H9 (cell line): ENCODE results near the gene TMCC3. TPM values are rescaled to one million over a fixed set of nuclear protein-coding genes. Genes with fewer than 3 reads are reported as not detected.

Source experiments
- DNase-seq: peaks from one replicate; pipeline ENCODE4 v3.0.0-alpha.2; 2017
- H2AFZ ChIP-seq: one replicate; pipeline ENCODE4 v1.6.1; 2013; ENCODE audit warnings: mild to moderate bottlenecking, low read length, control low read depth, moderate library complexity
- H2AK5ac ChIP-seq: 2 replicates; pipeline ENCODE4 v1.6.1; 2013; ENCODE audit warnings: low read length, control low read depth, mixed read lengths; ENCODE audit not compliant: insufficient read length
- H2BK120ac ChIP-seq: one replicate; pipeline ENCODE4 v1.6.1; 2013; ENCODE audit warnings: low read depth, mild to moderate bottlenecking, low read length, control low read depth, inconsistent platforms; ENCODE audit not compliant: poor library complexity, severe bottlenecking
- H2BK12ac ChIP-seq: 2 replicates; pipeline ENCODE4 v1.6.1; 2013; ENCODE audit warnings: low read length, control low read depth, mixed read lengths, low read depth; ENCODE audit not compliant: insufficient read length
- H2BK15ac ChIP-seq: 2 replicates; pipeline ENCODE4 v1.6.1; 2013; ENCODE audit warnings: low read depth, low read length, control low read depth
- H2BK20ac ChIP-seq: one replicate; pipeline ENCODE4 v1.6.1; 2013; ENCODE audit warnings: low read depth, mild to moderate bottlenecking, low read length, control low read depth, inconsistent platforms; ENCODE audit not compliant: poor library complexity, severe bottlenecking
- H2BK5ac ChIP-seq: 2 replicates; pipeline ENCODE4 v1.6.1; 2013; ENCODE audit warnings: low read length, control low read depth, mixed read lengths; ENCODE audit not compliant: insufficient read length
- H3K14ac ChIP-seq: 2 replicates; pipeline ENCODE4 v1.6.1; 2013; ENCODE audit warnings: low read length, control low read depth; ENCODE audit not compliant: insufficient read depth
- H3K18ac ChIP-seq: 2 replicates; pipeline ENCODE4 v1.6.1; 2013; ENCODE audit warnings: low read depth, mild to moderate bottlenecking, mixed read lengths, low read length, control low read depth; ENCODE audit not compliant: insufficient read length
- H3K23ac ChIP-seq: 2 replicates; pipeline ENCODE4 v1.6.1; 2013; ENCODE audit warnings: low read length, control low read depth, mixed read lengths, low read depth; ENCODE audit not compliant: insufficient read length
- H3K23me2 ChIP-seq: 2 replicates; pipeline ENCODE4 v1.6.1; 2013; ENCODE audit warnings: low read depth, mild to moderate bottlenecking, mixed read lengths, low read length, control low read depth; ENCODE audit not compliant: insufficient read length, poor library complexity, severe bottlenecking
- H3K27ac ChIP-seq: 2 replicates; pipeline ENCODE4 v1.5.1; 2013; ENCODE audit warnings: low read length, control low read depth, mixed read lengths, low read depth; ENCODE audit not compliant: insufficient read length
- H3K27me3 ChIP-seq: 2 replicates; pipeline ENCODE4 v1.6.1; 2013; ENCODE audit warnings: low read length, control low read depth, inconsistent platforms; ENCODE audit not compliant: insufficient read depth
- H3K4ac ChIP-seq: 2 replicates; pipeline ENCODE4 v1.6.1; 2013; ENCODE audit warnings: low read depth, mild to moderate bottlenecking, control low read depth, inconsistent platforms, low read length, moderate library complexity
- H3K4me1 ChIP-seq: 2 replicates; pipeline ENCODE4 v1.6.1; 2013; ENCODE audit warnings: low read length, control low read depth, inconsistent platforms; ENCODE audit not compliant: insufficient read depth
- H3K4me2 ChIP-seq: 2 replicates; pipeline ENCODE4 v1.6.1; 2013; ENCODE audit warnings: low read length, control low read depth, mixed read lengths; ENCODE audit not compliant: insufficient read length, insufficient read depth
- H3K56ac ChIP-seq: 2 replicates; pipeline ENCODE4 v1.6.1; 2013; ENCODE audit warnings: low read depth, mild to moderate bottlenecking, mixed read lengths, low read length, control low read depth; ENCODE audit not compliant: insufficient read length
- H3K79me1 ChIP-seq: 2 replicates; pipeline ENCODE4 v1.6.1; 2013; ENCODE audit warnings: low read depth, mild to moderate bottlenecking, moderate library complexity, low read length, control low read depth, inconsistent platforms; ENCODE audit not compliant: insufficient read depth, poor library complexity, severe bottlenecking
- H3K79me2 ChIP-seq: 2 replicates; pipeline ENCODE4 v1.6.1; 2013; ENCODE audit warnings: low read length, control low read depth, inconsistent platforms; ENCODE audit not compliant: insufficient read depth
- H3K9ac ChIP-seq: 2 replicates; pipeline ENCODE4 v1.6.1; 2013; ENCODE audit warnings: low read length, control low read depth, mixed read lengths; ENCODE audit not compliant: insufficient read length; ENCODE audit errors: extremely low read depth
- H3K9me3 ChIP-seq: one replicate; pipeline ENCODE4 v1.6.1; 2013; ENCODE audit warnings: low read depth, low read length, inconsistent platforms; ENCODE audit not compliant: control insufficient read depth
- H3T11ph ChIP-seq: one replicate; pipeline ENCODE4 v1.6.1; 2013; ENCODE audit warnings: mild to moderate bottlenecking, low read length, control low read depth, inconsistent platforms
- H4K20me1 ChIP-seq: one replicate; pipeline ENCODE4 v1.6.1; 2013; ENCODE audit not compliant: control insufficient read depth, insufficient read length, insufficient read depth
- H4K5ac ChIP-seq: 2 replicates; pipeline ENCODE4 v1.6.1; 2013; ENCODE audit warnings: low read depth, mild to moderate bottlenecking, mixed read lengths, low read length, control low read depth; ENCODE audit not compliant: insufficient read length
- H4K8ac ChIP-seq: replicated peaks from 2 replicates; pipeline ENCODE4 v1.6.1; 2013; ENCODE audit warnings: low read length, control low read depth, mixed read lengths, low read depth; ENCODE audit not compliant: insufficient read length
- H4K91ac ChIP-seq: 2 replicates; pipeline ENCODE4 v1.6.1; 2013; ENCODE audit warnings: low read depth, mild to moderate bottlenecking, moderate library complexity, mixed read lengths, low read length, control low read depth; ENCODE audit not compliant: insufficient read length
- H3K27ac Mint-ChIP-seq, 3 experiments: 2 replicates in 2 of 3; 3 replicates in 1 of 3; pipeline ENCODE4 v1.8.0; 2020 to 2021; ENCODE audit warnings: mixed read lengths in 3 of 3, mild to moderate bottlenecking in 1 of 3, moderate library complexity in 1 of 3
- H3K27me3 Mint-ChIP-seq: 2 replicates; pipeline ENCODE4 v1.8.0; 2021; ENCODE audit warnings: low read depth, mild to moderate bottlenecking, moderate library complexity, mixed read lengths
- H3K36me3 Mint-ChIP-seq, 3 experiments: 2 replicates in 2 of 3; 3 replicates in 1 of 3; pipeline ENCODE4 v1.8.0; 2020 to 2021; ENCODE audit warnings: low read depth in 3 of 3, mixed read lengths in 3 of 3; ENCODE audit not compliant: insufficient read depth in 1 of 3
- H3K4me1 Mint-ChIP-seq, 2 experiments: 2 replicates each; pipeline ENCODE4 v1.8.0; 2020; ENCODE audit warnings: mixed read lengths in 2 of 2
- H3K4me3 Mint-ChIP-seq, 2 experiments: 2 replicates in 1 of 2; 3 replicates in 1 of 2; pipeline ENCODE4 v1.8.0; 2020 to 2021; ENCODE audit warnings: mild to moderate bottlenecking in 2 of 2, mixed read lengths in 2 of 2, moderate library complexity in 1 of 2
- H3K9me3 Mint-ChIP-seq, 2 experiments: 2 replicates in 1 of 2; 3 replicates in 1 of 2; pipeline ENCODE4 v1.8.0; 2020; ENCODE audit warnings: mild to moderate bottlenecking in 2 of 2, mixed read lengths in 2 of 2, moderate library complexity in 1 of 2
- CTCF ChIP-seq: fragments of 200-600 bp; sonication (generic); conservative IDR thresholded peaks from 3 replicates; pipeline ENCODE4 v1.8.0; 2021; ENCODE audit warnings: antibody characterized with exemption, mild to moderate bottlenecking
- WGBS: extraction: QIAGEN DNeasy Blood & Tissue Kit; methylation state at CpG from one replicate; pipeline ENCODE4 v1.1.7; 2013; ENCODE audit warnings: missing lambda C conversion rate, low lambda C conversion rate, mixed read lengths; ENCODE audit not compliant: insufficient read length; ENCODE audit errors: extremely low coverage; 5-methylcytosine and 5-hydroxymethylcytosine counted together
- total RNA-seq: library from RNA; stranded (reverse); gene quantifications from 2 replicates; pipeline ENCODE4 v1.2.1, GENCODE V29; 2021

Gene TMCC3
- total RNA-seq, 1 experiment from 2014 or later = 0.87 TPM

- H3K79me2 ChIP-seq = no peaks in the 10 kb centered on the region
- no peak overlapping the region for H3K18ac ChIP-seq
- H3K27ac ChIP-seq = no peak overlapping the region
- 0 out of 7 replicates have a peak overlapping the region, but pooled peaks of 1 of the 3 experiments have one; percentile 78 for H3K27ac Mint-ChIP-seq
- H2AK5ac ChIP-seq = no peak overlapping the region
- H2BK5ac ChIP-seq = no peak overlapping the region
- no peak overlapping the region for H3K23ac ChIP-seq
- no peaks in the 10 kb centered on the region for H3K36me3 Mint-ChIP-seq
- no peak overlapping the region for H2BK20ac ChIP-seq
- H3K4ac ChIP-seq = no peak overlapping the region
- H3K14ac ChIP-seq = no peak overlapping the region
- WGBS = no CpG with 5 or more reads among the region's 11 CpGs
- TF ChIP-seq CTCF = no peak
- H4K91ac ChIP-seq = no peak overlapping the region
- no peak overlapping the region for H2BK15ac ChIP-seq
- no peak overlapping the region for H2AFZ ChIP-seq
- peaks cover 5 to 20% of the 10 kb centered on the region in 2 experiments for H3K4me1 Mint-ChIP-seq
- no peak overlapping the region for H3K56ac ChIP-seq
- no peak for DNase-seq
- H3K4me1 ChIP-seq = no peaks in the 10 kb centered on the region
- H3T11ph ChIP-seq = no peak overlapping the region
- no peak overlapping the region for H2BK120ac ChIP-seq
- no peaks in the 10 kb centered on the region for H4K20me1 ChIP-seq
- H3K79me1 ChIP-seq = no peaks in the 10 kb centered on the region
- H3K9me3 ChIP-seq = no peaks in the 10 kb centered on the region
- no peak overlapping the region for H3K4me3 Mint-ChIP-seq
- H3K4me2 ChIP-seq = no peak overlapping the region
- H2BK12ac ChIP-seq = no peak overlapping the region
- H3K27me3 Mint-ChIP-seq = no peaks in the 10 kb centered on the region; the same call in 1 of the 2 replicates
- no peaks in the 10 kb centered on the region; a peak in 1 of 5 replicates for H3K9me3 Mint-ChIP-seq
- H3K27me3 ChIP-seq = no peaks in the 10 kb centered on the region
- no peak overlapping the region for H3K9ac ChIP-seq
- H3K23me2 ChIP-seq = no peaks in the 10 kb centered on the region
- no peak overlapping the region for H4K8ac ChIP-seq
- H4K5ac ChIP-seq = no peak overlapping the region
Measured at GRCh38 chr12:94536040-94536965, 114.1 kb downstream of the TMCC3 start.
